Esophagus muscularis mucosa (tissue), 3 donors: ENCODE measurements around the gene KRT12.

Source experiments
- CTCF ChIP-seq, 3 experiments: fragments of 200-600 bp in 2 of 3; fragments of 450-650 bp in 1 of 3; sonication (generic) in 2 of 3; IDR thresholded peaks; one replicate each; pipeline ENCODE4 v1.5.1; 2017 to 2019; ENCODE audit warnings: antibody characterized with exemption in 3 of 3, mild to moderate bottlenecking in 2 of 3, moderate library complexity in 1 of 3
- POLR2A ChIP-seq: fragments of 450-650 bp; IDR thresholded peaks from one replicate; pipeline ENCODE4 v1.6.1; 2017; ENCODE audit warnings: antibody characterized with exemption, moderate library complexity, mild to moderate bottlenecking, low read depth
- POLR2AphosphoS5 ChIP-seq, 2 donors: sonication (generic); formaldehyde crosslinking; IDR thresholded peaks; one replicate each; pipeline ENCODE4 v1.6.1; 2017; ENCODE audit warnings: antibody characterized with exemption in 2 of 2

- TF ChIP-seq POLR2A (no peak), POLR2AphosphoS5 (IDR thresholded peaks at IDR 0.05) (no peak), CTCF (IDR thresholded peaks at IDR 0.05) (no peak)
Measured at GRCh38 chr17:40873255-40873654, 6.2 kb upstream of the KRT12 start.
